HCT116 (cell line): ENCODE results near the gene SLC19A1. TPM values are rescaled to one million over a fixed set of nuclear protein-coding genes. Genes with fewer than 3 reads are reported as not detected.
A peak's percentile ranks its signal among the peaks of the same experiment; 100 is the strongest.

Experiments used
- ATAC-seq: fragments of 200-7000 bp; cut with Tn5 transposase; 2 replicates; pipeline ENCODE4 v1.9.1; 2020; ENCODE audit warnings: mild to moderate bottlenecking, moderate library complexity
- BruUV-seq: library from RNA; stranded (reverse); fragments of 400-500 nt; replicated peaks from 2 replicates; lab custom pipeline; 2021; lab: Mats Ljungman, UMichigan
- CTCF ChIA-PET: fragments of 300-600 bp; sonication (Branson Sonifier 250); formaldehyde crosslinking; loops from one replicate; lab custom pipeline; 2021; ENCODE audit warnings: antibody characterized with exemption; lab: Charles Lee
- POLR2A ChIA-PET: fragments of 300-600, 350-600 bp; sonication (Branson Sonifier 250); formaldehyde crosslinking; loops from one replicate; lab custom pipeline; 2021; ENCODE audit warnings: antibody characterized with exemption; lab: Charles Lee
- RAD21 ChIA-PET, 2 experiments: fragments of 300-600 bp; sonication (Branson Sonifier 250); formaldehyde crosslinking; loops; one replicate each; lab custom pipeline; 2023; ENCODE audit warnings: low total read pairs in 2 of 2; ENCODE audit not compliant: uncharacterized antibody in 2 of 2, unreplicated experiment in 2 of 2, low non-redundant PET in 1 of 2; lab: Charles Lee
- DNase-seq: peaks from one replicate; pipeline ENCODE4 v3.0.0-alpha.2; 2010; ENCODE audit warnings: low read depth, low spot score
- H2AFZ ChIP-seq: fragments of 200-600 bp; shearing (Covaris generic), sonication (generic); 2 replicates; pipeline ENCODE4 v1.6.1; 2017; ENCODE audit warnings: low read depth, mixed run types, mixed read lengths, antibody characterized with exemption, low read length; ENCODE audit not compliant: poor library complexity, severe bottlenecking
- H3K27ac ChIP-seq: 2 replicates; pipeline ENCODE4 v1.5.1; 2012; ENCODE audit warnings: low read depth, low read length
- H3K27me3 ChIP-seq: fragments of 200-600 bp; sonication (generic); 2 replicates; pipeline ENCODE4 v1.6.1; 2016; ENCODE audit warnings: mixed run types, low read length, mixed read lengths; ENCODE audit not compliant: insufficient read depth
- H3K36me3 ChIP-seq, 2 experiments: fragments of 200-500 bp in 1 of 2; fragments of 200-600 bp in 1 of 2; sonication (Bioruptor generic) in 1 of 2; sonication (generic) in 1 of 2; 2 replicates each; pipeline versions ENCODE4 v1.5.1 to v1.6.1; 2014 to 2016; ENCODE audit warnings: low read length in 2 of 2, inconsistent platforms in 1 of 2, mixed read lengths in 1 of 2, mixed run types in 1 of 2; ENCODE audit not compliant: insufficient read depth in 2 of 2, control insufficient read depth in 1 of 2
- H3K4me1 ChIP-seq, 2 experiments: fragments of 200-600 bp in 1 of 2; sonication (generic) in 1 of 2; 2 replicates each; pipeline versions ENCODE4 v1.5.1 to v1.6.1; 2012 to 2017; ENCODE audit warnings: low read length in 2 of 2, inconsistent platforms in 1 of 2, mild to moderate bottlenecking in 1 of 2, mixed read lengths in 1 of 2, mixed run types in 1 of 2, moderate library complexity in 1 of 2; ENCODE audit not compliant: insufficient read depth in 2 of 2, control insufficient read depth in 1 of 2
- H3K4me2 ChIP-seq: fragments of 200-600 bp; sonication (generic); 2 replicates; pipeline ENCODE4 v1.6.1; 2017; ENCODE audit warnings: mixed run types, low read length, mixed read lengths
- H3K4me3 ChIP-seq, 2 experiments: fragments of 200-600 bp in 1 of 2; sonication (generic) in 1 of 2; replicated peaks in 1 of 2; 2 replicates each; pipeline ENCODE4 v1.5.1; 2011 to 2016; ENCODE audit warnings: low read length in 2 of 2, control low read depth in 1 of 2, low read depth in 1 of 2, mild to moderate bottlenecking in 1 of 2, mixed read lengths in 1 of 2, mixed run types in 1 of 2
- H3K79me2 ChIP-seq: fragments of 200-600 bp; sonication (generic); 2 replicates; pipeline ENCODE4 v1.6.1; 2017; ENCODE audit warnings: mild to moderate bottlenecking, mixed run types, low read length, moderate library complexity, mixed read lengths; ENCODE audit not compliant: insufficient read depth
- H3K9ac ChIP-seq: fragments of 200-600 bp; sonication (generic); 2 replicates; pipeline ENCODE4 v1.6.1; 2016; ENCODE audit warnings: low read length, mixed read lengths
- H3K9me2 ChIP-seq: fragments of 200-600 bp; sonication (generic), shearing (Covaris generic); 2 replicates; pipeline ENCODE4 v1.6.1; 2017; ENCODE audit warnings: mixed run types, mild to moderate bottlenecking, moderate library complexity; ENCODE audit not compliant: insufficient read depth
- H3K9me3 ChIP-seq, 2 experiments: fragments of 200-500 bp in 1 of 2; fragments of 200-600 bp in 1 of 2; sonication (Bioruptor generic) in 1 of 2; sonication (generic) in 1 of 2; 2 replicates each; pipeline ENCODE4 v1.6.1; 2014 to 2017; ENCODE audit warnings: low read length in 2 of 2, mixed read lengths in 2 of 2, inconsistent platforms in 1 of 2, low read depth in 1 of 2, mild to moderate bottlenecking in 1 of 2, mixed run types in 1 of 2, moderate library complexity in 1 of 2; ENCODE audit not compliant: control insufficient read depth in 1 of 2, insufficient read depth in 1 of 2
- H4K20me1 ChIP-seq: fragments of 200-600 bp; sonication (generic), shearing (Covaris generic); 2 replicates; pipeline ENCODE4 v1.6.1; 2017; ENCODE audit warnings: mixed run types, mild to moderate bottlenecking, moderate library complexity; ENCODE audit not compliant: insufficient read depth
- ATF3 ChIP-seq: IDR thresholded peaks from 2 replicates; pipeline ENCODE4 v1.6.1; 2012
- CBX3 ChIP-seq: IDR thresholded peaks from 2 replicates; pipeline ENCODE4 v1.6.1; 2012; ENCODE audit warnings: low read depth
- CTCF ChIP-seq, 3 experiments: fragments of 200-600 bp in 1 of 3; sonication (generic) in 1 of 3; IDR thresholded peaks in 2 of 3; conservative IDR thresholded peaks in 1 of 3; 2 replicates each; pipeline ENCODE4 v1.5.1; 2012 to 2017; ENCODE audit warnings: low read depth in 2 of 3, low read length in 2 of 3, antibody characterized with exemption in 1 of 3, borderline replicate concordance in 1 of 3, control low read depth in 1 of 3, mild to moderate bottlenecking in 1 of 3, mixed read lengths in 1 of 3, mixed run types in 1 of 3, moderate library complexity in 1 of 3; ENCODE audit not compliant: insufficient read depth in 1 of 3
- FOSL1 ChIP-seq: IDR thresholded peaks from 2 replicates; pipeline ENCODE4 v1.6.1; 2012; ENCODE audit warnings: low read depth
- MAX ChIP-seq: IDR thresholded peaks from 2 replicates; pipeline ENCODE4 v1.6.1; 2012
- RAD21 ChIP-seq: IDR thresholded peaks from 2 replicates; pipeline ENCODE4 v1.6.1; 2012; ENCODE audit warnings: low read depth, mild to moderate bottlenecking
- SP1 ChIP-seq: IDR thresholded peaks from 2 replicates; pipeline ENCODE4 v1.6.1; 2012; ENCODE audit warnings: low read depth
- YY1 ChIP-seq: IDR thresholded peaks from 2 replicates; pipeline ENCODE4 v1.6.1; 2011; ENCODE audit warnings: low read length, low read depth, moderate library complexity, mild to moderate bottlenecking; ENCODE audit not compliant: insufficient replicate concordance; ENCODE audit errors: extremely low read depth
- intact Hi-C: fragments of 100-400 bp; cut with micrococcal nuclease; formaldehyde crosslinking; loops from 2 replicates; pipeline ENCODE4 v1.10.0; 2022
- total RNA-seq: library from RNA; stranded (reverse); gene quantifications from one replicate; pipeline ENCODE4 v1.2.1, GENCODE V29; 2021; ENCODE audit not compliant: unreplicated experiment

SLC19A1 gene
- total RNA-seq, 1 experiment from 2014 or later, result 50.2 TPM

GRCh38 chr21:45579383-45580180, 37.3 kb upstream of the SLC19A1 start:
- Histone ChIP-seq H3K9me2 (no peaks in the 10 kb centered on the region), H3K9ac (no peak overlapping the region), H4K20me1 (no peaks in the 10 kb centered on the region), H2AFZ (no peak overlapping the region), H3K4me1 (peaks cover 0 to 6% of the 10 kb centered on the region in 2 experiments; a peak in 1 of 4 replicates), H3K27me3 (no peaks in the 10 kb centered on the region), H3K9me3 (peaks cover 5% of the 10 kb centered on the region in 2 experiments; a peak in 2 of 4 replicates), H3K4me2 (no peak overlapping the region), H3K36me3 (no peaks in the 10 kb centered on the region), H3K27ac (no peak overlapping the region), H3K4me3 (no peak overlapping the region), H3K79me2 (no peaks in the 10 kb centered on the region)
- ChIA-PET RAD21 (no interaction called here), CTCF (no interaction called here), POLR2A (no interaction called here)
- TF ChIP-seq MAX (no peak), SP1 (no peak)
- BruUV-seq, result no TSS peak
- intact Hi-C loops, result no loop called here
- ATAC-seq (no peak), DNase-seq (no peak)

GRCh38 chr21:45578811-45579381, 36.7 kb upstream of the SLC19A1 start:
- H3K27ac ChIP-seq, result no peak overlapping the region
- H3K79me2 ChIP-seq, result no peaks in the 10 kb centered on the region
- BruUV-seq, result no TSS peak
- H3K27me3 ChIP-seq, result no peaks in the 10 kb centered on the region
- H4K20me1 ChIP-seq, result no peaks in the 10 kb centered on the region
- peaks cover 5% of the 10 kb centered on the region in 2 experiments; a peak in 2 of 4 replicates for H3K9me3 ChIP-seq
- no peak overlapping the region for H2AFZ ChIP-seq
- ChIA-PET CTCF (interaction anchor here (1.0 kb wide), 1 partner anchor 301 kb away, joined by 3 read pairs; no protein-coding TSS in a partner anchor), RAD21 (no interaction called here), POLR2A (no interaction called here)
- H3K9ac ChIP-seq, result no peak overlapping the region
- no peak for TF ChIP-seq ATF3
- no peak for TF ChIP-seq CTCF (IDR thresholded peaks at IDR 0.05 in 2 of 3, conservative IDR thresholded peaks at IDR 0.05 in 1 of 3; ENCODE audit: borderline replicate concordance in 1 of 3, insufficient read depth in 1 of 3, low read depth in 2 of 3, low read length in 2 of 3)
- TF ChIP-seq RAD21, result no peak
- TF ChIP-seq FOSL1, result no peak
- no peak for TF ChIP-seq CBX3
- no peak for TF ChIP-seq YY1
- intact Hi-C loops, result no loop called here
- no peak overlapping the region for H3K4me3 ChIP-seq
- DNase-seq, result no peak
- ATAC-seq, result 0 out of 2 replicates have a peak, but pooled peaks have one; percentile 13
- no peaks in the 10 kb centered on the region for H3K9me2 ChIP-seq
- no peaks in the 10 kb centered on the region for H3K36me3 ChIP-seq
- no peak overlapping the region for H3K4me2 ChIP-seq
- H3K4me1 ChIP-seq, result peaks cover 0 to 6% of the 10 kb centered on the region in 2 experiments; a peak in 1 of 4 replicates
